ENCODE data around the gene SLC38A9.

The SLC38A9 gene

DNA sequence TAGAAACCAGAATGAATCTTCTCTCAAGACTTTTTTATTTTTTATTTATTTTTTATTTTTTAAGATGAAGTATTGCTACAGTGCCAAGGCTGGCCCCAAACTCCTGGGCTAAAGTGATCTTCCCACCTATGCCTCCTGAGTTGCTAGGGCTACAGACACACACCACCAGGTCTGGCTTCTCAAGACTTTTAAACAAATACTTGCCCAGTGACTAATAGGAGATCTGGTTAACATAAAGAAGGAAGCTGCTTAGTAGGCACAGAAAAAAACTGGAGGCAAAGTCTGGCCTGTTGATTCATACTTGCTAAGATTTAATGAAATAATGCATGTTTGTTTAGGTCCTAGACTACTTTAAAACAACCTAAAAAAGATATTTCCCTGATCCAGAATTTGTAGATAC is 43.8 kb downstream of the SLC38A9 start:
- TF ChIP-seq, protein P1, sequence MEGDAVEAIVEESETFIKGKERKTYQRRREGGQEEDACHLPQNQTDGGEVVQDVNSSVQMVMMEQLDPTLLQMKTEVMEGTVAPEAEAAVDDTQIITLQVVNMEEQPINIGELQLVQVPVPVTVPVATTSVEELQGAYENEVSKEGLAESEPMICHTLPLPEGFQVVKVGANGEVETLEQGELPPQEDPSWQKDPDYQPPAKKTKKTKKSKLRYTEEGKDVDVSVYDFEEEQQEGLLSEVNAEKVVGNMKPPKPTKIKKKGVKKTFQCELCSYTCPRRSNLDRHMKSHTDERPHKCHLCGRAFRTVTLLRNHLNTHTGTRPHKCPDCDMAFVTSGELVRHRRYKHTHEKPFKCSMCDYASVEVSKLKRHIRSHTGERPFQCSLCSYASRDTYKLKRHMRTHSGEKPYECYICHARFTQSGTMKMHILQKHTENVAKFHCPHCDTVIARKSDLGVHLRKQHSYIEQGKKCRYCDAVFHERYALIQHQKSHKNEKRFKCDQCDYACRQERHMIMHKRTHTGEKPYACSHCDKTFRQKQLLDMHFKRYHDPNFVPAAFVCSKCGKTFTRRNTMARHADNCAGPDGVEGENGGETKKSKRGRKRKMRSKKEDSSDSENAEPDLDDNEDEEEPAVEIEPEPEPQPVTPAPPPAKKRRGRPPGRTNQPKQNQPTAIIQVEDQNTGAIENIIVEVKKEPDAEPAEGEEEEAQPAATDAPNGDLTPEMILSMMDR (IDR thresholded peaks at IDR 0.05): no peak

DNA sequence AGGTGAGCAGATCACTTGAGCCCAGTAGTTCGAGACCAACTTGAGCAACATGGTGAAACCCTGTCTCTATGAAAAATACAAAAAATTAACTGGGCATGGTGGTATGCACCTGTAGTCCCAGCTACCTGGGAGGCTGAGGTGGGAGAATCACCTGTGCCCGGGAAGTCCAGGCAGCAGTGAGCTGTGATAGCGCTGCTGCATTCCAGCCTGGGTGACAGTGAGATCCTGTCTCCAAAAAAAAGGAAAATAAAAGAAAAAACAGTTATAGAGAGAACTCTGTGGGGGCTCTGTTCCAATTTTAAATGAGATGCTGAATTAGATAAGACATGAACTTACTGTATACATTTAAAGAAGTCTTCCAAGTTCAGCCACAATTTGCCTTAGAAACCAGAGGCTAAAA is 44.2 kb downstream of the SLC38A9 start:
- TF ChIP-seq, protein P1 (IDR thresholded peaks at IDR 0.05): no peak

- TF ChIP-seq, protein P1 (IDR thresholded peaks at IDR 0.05): no peak
Measured at GRCh38 chr5:55665065-55665464, 47.1 kb downstream of the SLC38A9 start.

GRCh38 chr5:55657443-55657842 is 54.7 kb downstream of the SLC38A9 start:
- TF ChIP-seq, protein P1 (IDR thresholded peaks at IDR 0.05): no peak

- TF ChIP-seq, protein P1 (IDR thresholded peaks at IDR 0.05): no peak
Measured at GRCh38 chr5:55650386-55650785, 61.7 kb downstream of the SLC38A9 start.

DNA sequence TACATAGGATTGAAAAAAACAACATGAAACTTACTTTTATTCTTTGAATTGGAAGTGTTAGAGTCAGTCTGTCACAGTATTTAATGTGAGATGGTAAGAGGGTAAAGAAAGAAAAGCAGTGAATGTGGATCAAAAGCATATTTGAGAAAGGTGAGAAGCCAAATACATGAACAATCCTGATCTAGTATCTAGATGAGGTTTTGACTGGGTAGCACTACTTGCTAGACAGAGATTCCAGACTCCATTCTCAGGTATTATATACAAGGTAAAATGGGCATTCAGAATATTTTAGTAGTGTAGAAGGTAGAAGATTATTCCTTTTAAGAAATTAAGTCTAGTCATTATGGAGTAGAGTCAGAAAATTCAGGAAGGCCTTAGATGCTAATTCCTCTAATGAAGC is 62.2 kb downstream of the SLC38A9 start:
- TF ChIP-seq, protein P1 (IDR thresholded peaks at IDR 0.05): no peak

- TF ChIP-seq, protein P1 (IDR thresholded peaks at IDR 0.05): no peak
Measured at GRCh38 chr5:55645304-55645703, 66.8 kb downstream of the SLC38A9 start.

DNA sequence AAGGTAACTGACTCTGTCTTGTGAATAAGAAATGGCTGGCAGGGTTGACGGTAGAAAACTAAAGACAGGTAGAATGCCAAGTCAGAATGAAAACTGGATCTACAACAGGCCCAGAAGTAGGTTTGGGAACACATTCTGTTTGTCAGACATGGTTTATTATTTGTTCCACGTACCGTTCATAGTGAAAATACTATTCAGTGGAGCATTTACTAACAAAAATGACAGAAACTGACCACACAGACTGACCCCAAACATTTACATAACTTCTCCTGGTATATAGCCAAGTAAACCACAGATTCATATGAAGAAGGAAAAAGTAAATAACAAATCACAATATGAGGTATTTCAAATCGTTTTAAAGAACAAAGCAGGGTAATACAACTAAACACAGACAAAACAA is 73.7 kb downstream of the SLC38A9 start:
- TF ChIP-seq, protein P1 (IDR thresholded peaks at IDR 0.05): no peak

Measured in LNCAP (cell line).